Vagina (tissue), 2 donors: ENCODE results near the gene MEF2A.

Experiments
- CTCF ChIP-seq, 3 experiments: fragments of 450-650 bp in 2 of 3; fragments of 200-600 bp in 1 of 3; sonication (generic) in 1 of 3; IDR thresholded peaks; one replicate each; pipeline ENCODE4 v1.5.1; 2017 to 2019; ENCODE audit warnings: antibody characterized with exemption in 3 of 3, mild to moderate bottlenecking in 2 of 3, moderate library complexity in 2 of 3
- POLR2AphosphoS5 ChIP-seq, 2 donors: sonication (generic); formaldehyde crosslinking; IDR thresholded peaks; one replicate each; pipeline ENCODE4 v1.9.0; 2017; ENCODE audit warnings: antibody characterized with exemption in 2 of 2, mild to moderate bottlenecking in 2 of 2, low read depth in 1 of 2; ENCODE audit not compliant: insufficient read depth in 1 of 2

DNA sequence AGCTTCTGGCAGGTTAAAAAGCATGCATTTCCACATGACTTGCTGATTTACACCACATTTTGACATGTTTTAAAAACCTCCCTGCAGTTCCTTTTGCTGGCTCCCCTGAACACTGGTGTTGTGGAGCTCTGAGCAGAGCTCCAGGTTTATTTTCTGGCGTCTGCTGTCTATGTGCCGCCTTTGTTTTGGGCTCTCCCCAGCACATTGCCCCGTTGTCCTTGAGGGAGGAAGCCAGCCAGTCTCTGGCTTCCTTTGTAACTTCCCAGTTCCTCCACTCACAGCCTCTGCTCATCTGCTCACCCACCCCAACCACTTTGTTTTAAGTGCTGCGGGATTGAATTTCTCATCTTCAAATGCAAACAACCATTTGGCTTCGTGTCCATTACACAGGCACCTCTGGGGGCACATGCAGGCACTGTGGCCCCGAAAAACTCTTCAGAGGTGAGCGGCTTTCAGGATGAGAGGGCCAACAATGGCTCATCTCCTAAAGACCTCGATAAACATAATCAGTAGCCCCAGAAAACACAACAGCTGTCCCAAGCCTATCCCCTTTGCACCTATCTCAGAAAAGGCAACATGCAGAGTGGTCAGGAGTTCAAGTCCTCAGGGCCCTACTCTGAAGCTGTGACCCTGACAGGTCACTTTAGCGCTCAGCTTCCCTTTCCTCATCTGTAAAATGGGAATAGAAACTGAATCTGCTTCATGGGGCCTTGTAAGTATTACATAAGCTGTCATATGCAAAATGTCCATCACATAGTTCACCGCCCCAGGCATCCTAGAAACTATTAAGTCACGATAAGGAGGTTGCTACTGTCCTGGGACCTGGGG, 1.3 kb upstream of the MEF2A start:
- TF ChIP-seq CTCF (IDR thresholded peaks at IDR 0.05) (no peak), POLR2AphosphoS5 (IDR thresholded peaks at IDR 0.05; ENCODE audit: insufficient read depth in 1 of 2, low read depth in 1 of 2) (no peak)
